IMR-90 (cell line): ENCODE results near the gene CD82. TPM values are rescaled to one million over a fixed set of nuclear protein-coding genes. Genes with fewer than 3 reads are reported as not detected.

Source experiments
- ATAC-seq: fragments of 200-7000 bp; cut with Tn5 transposase; 2 replicates; pipeline ENCODE4 v1.9.1; 2020; ENCODE audit warnings: low read depth, mild to moderate bottlenecking, moderate library complexity
- BruUV-seq: library from RNA; stranded (reverse); fragments of 400-500 nt; replicated peaks from 2 replicates; lab custom pipeline; 2021; lab: Mats Ljungman, UMichigan
- CTCF ChIA-PET: fragments of 300-600 bp; formaldehyde crosslinking; extraction: SDS; loops from one replicate; lab custom pipeline; 2021; ENCODE audit warnings: antibody characterized with exemption; lab: Yijun Ruan, JAX
- POLR2A ChIA-PET: fragments of 300-600 bp; sonication (Branson Sonifier 250); formaldehyde crosslinking; loops from one replicate; lab custom pipeline; 2022; ENCODE audit warnings: antibody characterized with exemption; ENCODE audit not compliant: unreplicated experiment; lab: Charles Lee
- DNase-seq: peaks from one replicate; pipeline ENCODE4 v3.0.0; 2013
- H2AFZ ChIP-seq: replicated peaks from 2 replicates; pipeline ENCODE3; 2013; ENCODE audit warnings: low read length, mild to moderate bottlenecking; ENCODE audit not compliant: poor library complexity
- H2AK5ac ChIP-seq: 2 replicates; pipeline ENCODE4 v1.6.1; 2013; ENCODE audit warnings: low read depth, low read length, inconsistent platforms
- H2AK9ac ChIP-seq: replicated peaks from 2 replicates; pipeline ENCODE3; 2013; ENCODE audit warnings: mild to moderate bottlenecking, low read depth, low read length, moderate library complexity; ENCODE audit not compliant: poor library complexity
- H2BK120ac ChIP-seq: 2 replicates; pipeline ENCODE4 v1.6.1; 2013; ENCODE audit warnings: low read depth, low read length, inconsistent platforms
- H2BK15ac ChIP-seq: 3 replicates; pipeline ENCODE4 v1.6.1; 2013; ENCODE audit warnings: low read depth, low read length, inconsistent platforms
- H2BK20ac ChIP-seq: 2 replicates; pipeline ENCODE4 v1.6.1; 2013; ENCODE audit warnings: low read depth, mild to moderate bottlenecking, inconsistent platforms, low read length, moderate library complexity
- H2BK5ac ChIP-seq: 2 replicates; pipeline ENCODE4 v1.6.1; 2013; ENCODE audit warnings: mild to moderate bottlenecking, low read depth, low read length, inconsistent platforms; ENCODE audit not compliant: poor library complexity, severe bottlenecking
- H3K14ac ChIP-seq: replicated peaks from 2 replicates; pipeline ENCODE4 v1.6.1; 2013; ENCODE audit warnings: low read depth, low read length, inconsistent platforms
- H3K18ac ChIP-seq: 2 replicates; pipeline ENCODE4 v1.6.1; 2013; ENCODE audit warnings: low read depth, low read length, control low read depth
- H3K23ac ChIP-seq: 2 replicates; pipeline ENCODE4 v1.6.1; 2013; ENCODE audit warnings: low read depth, low read length, inconsistent platforms
- H3K27ac ChIP-seq: 2 replicates; pipeline ENCODE4 v1.5.1; 2013; ENCODE audit warnings: mild to moderate bottlenecking, control low read depth, low read length; ENCODE audit not compliant: insufficient read depth
- H3K27me3 ChIP-seq: 2 replicates; pipeline ENCODE4 v1.6.1; 2013; ENCODE audit warnings: low read length; ENCODE audit not compliant: control insufficient read depth, insufficient read depth
- H3K36me3 ChIP-seq: 2 replicates; pipeline ENCODE4 v1.6.1; 2013; ENCODE audit warnings: low read length, mixed read lengths; ENCODE audit not compliant: control insufficient read depth, insufficient read depth
- H3K4ac ChIP-seq: 2 replicates; pipeline ENCODE4 v1.6.1; 2013; ENCODE audit warnings: low read depth, low read length, inconsistent platforms
- H3K4me1 ChIP-seq: 2 replicates; pipeline ENCODE4 v1.6.1; 2013; ENCODE audit warnings: low read length, mixed read lengths; ENCODE audit not compliant: control insufficient read depth, insufficient read depth
- H3K4me2 ChIP-seq: 2 replicates; pipeline ENCODE4 v1.6.1; 2013; ENCODE audit warnings: low read depth, mild to moderate bottlenecking, control low read depth, low read length, moderate library complexity
- H3K4me3 ChIP-seq: 2 replicates; pipeline ENCODE4 v1.5.1; 2013; ENCODE audit warnings: low read depth, mild to moderate bottlenecking, control low read depth, low read length, moderate library complexity; ENCODE audit not compliant: insufficient read depth
- H3K56ac ChIP-seq: 2 replicates; pipeline ENCODE4 v1.6.1; 2013; ENCODE audit warnings: low read length, inconsistent platforms; ENCODE audit not compliant: insufficient read depth; ENCODE audit errors: extremely low read depth
- H3K79me1 ChIP-seq, 2 experiments: 2 replicates each; pipeline ENCODE4 v1.6.1; 2013; ENCODE audit warnings: low read length in 2 of 2, inconsistent platforms in 1 of 2, low read depth in 1 of 2
- H3K9ac ChIP-seq: 2 replicates; pipeline ENCODE4 v1.6.1; 2013; ENCODE audit warnings: low read depth, low read length, control low read depth
- H3K9me1 ChIP-seq: 2 replicates; pipeline ENCODE4 v1.6.1; 2013; ENCODE audit warnings: low read length, inconsistent platforms; ENCODE audit not compliant: insufficient read depth
- H3K9me3 ChIP-seq: 2 replicates; pipeline ENCODE4 v1.6.1; 2013; ENCODE audit warnings: low read length; ENCODE audit not compliant: control insufficient read depth, insufficient read depth
- H4K20me1 ChIP-seq: 2 replicates; pipeline ENCODE4 v1.6.1; 2013; ENCODE audit warnings: low read length, inconsistent platforms; ENCODE audit not compliant: insufficient read depth
- H4K5ac ChIP-seq: 2 replicates; pipeline ENCODE4 v1.6.1; 2013; ENCODE audit warnings: mild to moderate bottlenecking, low read depth, low read length, control low read depth
- H4K8ac ChIP-seq, 2 experiments: 2 replicates each; pipeline ENCODE4 v1.6.1; 2013; ENCODE audit warnings: low read depth in 2 of 2, low read length in 2 of 2, control low read depth in 1 of 2, inconsistent platforms in 1 of 2
- H4K91ac ChIP-seq: 2 replicates; pipeline ENCODE4 v1.6.1; 2013; ENCODE audit warnings: low read depth, low read length, inconsistent platforms; ENCODE audit not compliant: insufficient read depth
- BHLHE40 ChIP-seq: fragments of 150-350 bp; IDR thresholded peaks from 2 replicates; pipeline ENCODE4 v1.6.1; 2016; ENCODE audit warnings: mild to moderate bottlenecking, low read depth, low read length
- CEBPB ChIP-seq: IDR thresholded peaks from 2 replicates; pipeline ENCODE4 v1.6.1; 2012; ENCODE audit warnings: low read depth, low read length, improper control_type of control experiment
- FOS ChIP-seq: fragments of 150-350 bp; IDR thresholded peaks from 2 replicates; pipeline ENCODE4 v1.6.1; 2016; ENCODE audit warnings: low read depth, low read length
- MAFK ChIP-seq: IDR thresholded peaks from 2 replicates; pipeline ENCODE4 v1.6.1; 2012; ENCODE audit warnings: low read depth, low read length, improper control_type of control experiment
- MAZ ChIP-seq: IDR thresholded peaks from 2 replicates; pipeline ENCODE4 v1.6.1; 2012; ENCODE audit warnings: low read depth, mild to moderate bottlenecking, low read length, improper control_type of control experiment, moderate library complexity, borderline replicate concordance
- MXI1 ChIP-seq: IDR thresholded peaks from 2 replicates; pipeline ENCODE4 v1.6.1; 2012; ENCODE audit warnings: low read depth, mild to moderate bottlenecking, low read length, moderate library complexity, borderline replicate concordance
- NFE2L2 ChIP-seq: fragments of 150-350 bp; IDR thresholded peaks from 2 replicates; pipeline ENCODE4 v1.6.1; 2016; ENCODE audit warnings: low read depth, mild to moderate bottlenecking, low read length
- POLR2A ChIP-seq: IDR thresholded peaks from 2 replicates; pipeline ENCODE4 v1.6.1; 2012; ENCODE audit warnings: mild to moderate bottlenecking, low read depth, low read length
- RAD21 ChIP-seq: IDR thresholded peaks from 2 replicates; pipeline ENCODE4 v1.6.1; 2012; ENCODE audit warnings: low read length, improper control_type of control experiment
- RCOR1 ChIP-seq: IDR thresholded peaks from 2 replicates; pipeline ENCODE4 v1.6.1; 2012; ENCODE audit warnings: mild to moderate bottlenecking, low read length, improper control_type of control experiment; ENCODE audit not compliant: insufficient replicate concordance
- RFX5 ChIP-seq: IDR thresholded peaks from 2 replicates; pipeline ENCODE4 v1.8.0; 2012; ENCODE audit warnings: low read depth, mild to moderate bottlenecking, low read length, moderate library complexity
- WGBS, 2 experiments: methylation state at CpG; one replicate each; pipeline versions ENCODE4 v1.1.5 to v1.1.7; 2013; ENCODE audit warnings: missing lambda C conversion rate in 2 of 2; ENCODE audit not compliant: insufficient read length in 1 of 2; ENCODE audit errors: extremely low coverage in 2 of 2; 5-methylcytosine and 5-hydroxymethylcytosine counted together
- dilution Hi-C: fragments of 300-500 bp; cut with HindIII; formaldehyde crosslinking; loops from one replicate; pipeline ENCODE4 v1.14.3; 2018; ENCODE audit warnings: low sequenced_read_pairs; ENCODE audit not compliant: unreplicated experiment
- in situ Hi-C: fragments of 300-500 bp; cut with MboI; formaldehyde crosslinking; loops from 3 replicates; pipeline ENCODE4 v1.14.3; 2019; ENCODE audit warnings: low sequenced_read_pairs, inconsistent platforms, mixed read lengths
- intact Hi-C: fragments of 100-400 bp; cut with micrococcal nuclease; formaldehyde crosslinking; loops from 2 replicates; pipeline ENCODE4 v1.10.0; 2022
- polyA plus RNA-seq, 3 experiments: library from polyadenylated mRNA; depleted of rRNA; stranded (reverse); fragments of >200 nt; gene quantifications; 2 replicates each; pipeline ENCODE4 v1.2.3, GENCODE V29; 2012; ENCODE audit warnings: low replicate concordance in 1 of 3
- total RNA-seq: library from RNA; depleted of rRNA; stranded (reverse); fragments of >200 nt; gene quantifications from 2 replicates; pipeline ENCODE4 v1.2.3, GENCODE V29; 2012
- TF ChIP-seq, protein P1 (sequence below): conservative IDR thresholded peaks from 2 replicates; pipeline ENCODE4 v1.5.1; 2012; ENCODE audit warnings: mild to moderate bottlenecking, low read depth, low read length, improper control_type of control experiment
- TF ChIP-seq, protein P2 (sequence below): fragments of 150-350 bp; IDR thresholded peaks from 2 replicates; pipeline ENCODE4 v1.6.1; 2017; ENCODE audit warnings: mild to moderate bottlenecking, antibody characterized with exemption, low read length, low read depth
- TF ChIP-seq, protein P3 (sequence below): fragments of 150-350 bp; IDR thresholded peaks from 2 replicates; pipeline ENCODE4 v1.6.1; 2016; ENCODE audit warnings: low read depth, mild to moderate bottlenecking, low read length, moderate library complexity, borderline replicate concordance

CD82 gene
- total and polyA plus RNA-seq, 2 of the 4 experiments (the other 2 are of a cell fraction) = 32.8 to 49.4 TPM

DNA sequence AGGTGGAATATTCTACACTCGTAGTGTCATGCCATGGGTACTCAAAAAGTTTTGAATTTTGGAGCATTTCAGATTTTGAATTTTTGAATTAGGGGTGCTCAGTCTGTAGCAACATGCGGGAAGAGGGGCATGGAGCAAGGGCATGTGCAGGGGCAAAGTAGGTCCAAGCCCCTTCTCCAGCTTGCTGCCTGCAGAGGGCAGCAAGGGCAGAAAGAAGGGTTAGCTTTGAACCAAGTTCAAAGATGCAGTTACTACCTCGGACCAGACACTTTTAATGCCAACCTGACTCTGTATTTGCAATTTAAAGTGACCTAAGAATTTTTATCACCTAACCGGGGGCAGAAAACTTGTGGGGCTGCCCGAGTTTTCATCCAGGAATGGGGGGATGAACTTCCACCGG, 68.2 kb downstream of the CD82 start:
- Histone ChIP-seq H2AK5ac (no peak overlapping the region), H3K79me1 (no peaks in the 10 kb centered on the region), H3K36me3 (no peaks in the 10 kb centered on the region), H2BK5ac (no peak overlapping the region), H3K9me3 (no peaks in the 10 kb centered on the region), H3K18ac (no peak overlapping the region), H3K27me3 (peaks cover 15% of the 10 kb centered on the region), H3K4me3 (no peak overlapping the region), H4K20me1 (no peaks in the 10 kb centered on the region; the same call in 1 of the 2 replicates), H2BK120ac (no peak overlapping the region), H3K4ac (no peak overlapping the region), H3K9me1 (peaks cover 8% of the 10 kb centered on the region), H4K5ac (no peak overlapping the region), H3K4me1 (peaks cover 7% of the 10 kb centered on the region), H3K23ac (no peak overlapping the region), H4K91ac (no peak overlapping the region), H2BK20ac (no peak overlapping the region), H3K27ac (no peak overlapping the region), H3K4me2 (no peak overlapping the region), H3K14ac (no peak overlapping the region), H2AK9ac (no peak overlapping the region), H3K56ac (no peak overlapping the region), H2AFZ (no peak overlapping the region), H3K9ac (no peak overlapping the region), H4K8ac (no peak overlapping the region), H2BK15ac (no peak overlapping the region)
- TF ChIP-seq NFE2L2 (no peak), MAZ (no peak), POLR2A (no peak), RFX5 (no peak), FOS (no peak), MAFK (no peak), BHLHE40 (no peak), RAD21 (no peak), MXI1 (no peak), RCOR1 (no peak), CEBPB (no peak)
- TF ChIP-seq, protein P1, sequence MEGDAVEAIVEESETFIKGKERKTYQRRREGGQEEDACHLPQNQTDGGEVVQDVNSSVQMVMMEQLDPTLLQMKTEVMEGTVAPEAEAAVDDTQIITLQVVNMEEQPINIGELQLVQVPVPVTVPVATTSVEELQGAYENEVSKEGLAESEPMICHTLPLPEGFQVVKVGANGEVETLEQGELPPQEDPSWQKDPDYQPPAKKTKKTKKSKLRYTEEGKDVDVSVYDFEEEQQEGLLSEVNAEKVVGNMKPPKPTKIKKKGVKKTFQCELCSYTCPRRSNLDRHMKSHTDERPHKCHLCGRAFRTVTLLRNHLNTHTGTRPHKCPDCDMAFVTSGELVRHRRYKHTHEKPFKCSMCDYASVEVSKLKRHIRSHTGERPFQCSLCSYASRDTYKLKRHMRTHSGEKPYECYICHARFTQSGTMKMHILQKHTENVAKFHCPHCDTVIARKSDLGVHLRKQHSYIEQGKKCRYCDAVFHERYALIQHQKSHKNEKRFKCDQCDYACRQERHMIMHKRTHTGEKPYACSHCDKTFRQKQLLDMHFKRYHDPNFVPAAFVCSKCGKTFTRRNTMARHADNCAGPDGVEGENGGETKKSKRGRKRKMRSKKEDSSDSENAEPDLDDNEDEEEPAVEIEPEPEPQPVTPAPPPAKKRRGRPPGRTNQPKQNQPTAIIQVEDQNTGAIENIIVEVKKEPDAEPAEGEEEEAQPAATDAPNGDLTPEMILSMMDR = no peak
- TF ChIP-seq, protein P2, sequence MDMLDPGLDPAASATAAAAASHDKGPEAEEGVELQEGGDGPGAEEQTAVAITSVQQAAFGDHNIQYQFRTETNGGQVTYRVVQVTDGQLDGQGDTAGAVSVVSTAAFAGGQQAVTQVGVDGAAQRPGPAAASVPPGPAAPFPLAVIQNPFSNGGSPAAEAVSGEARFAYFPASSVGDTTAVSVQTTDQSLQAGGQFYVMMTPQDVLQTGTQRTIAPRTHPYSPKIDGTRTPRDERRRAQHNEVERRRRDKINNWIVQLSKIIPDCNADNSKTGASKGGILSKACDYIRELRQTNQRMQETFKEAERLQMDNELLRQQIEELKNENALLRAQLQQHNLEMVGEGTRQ = no peak
- TF ChIP-seq, protein P3, sequence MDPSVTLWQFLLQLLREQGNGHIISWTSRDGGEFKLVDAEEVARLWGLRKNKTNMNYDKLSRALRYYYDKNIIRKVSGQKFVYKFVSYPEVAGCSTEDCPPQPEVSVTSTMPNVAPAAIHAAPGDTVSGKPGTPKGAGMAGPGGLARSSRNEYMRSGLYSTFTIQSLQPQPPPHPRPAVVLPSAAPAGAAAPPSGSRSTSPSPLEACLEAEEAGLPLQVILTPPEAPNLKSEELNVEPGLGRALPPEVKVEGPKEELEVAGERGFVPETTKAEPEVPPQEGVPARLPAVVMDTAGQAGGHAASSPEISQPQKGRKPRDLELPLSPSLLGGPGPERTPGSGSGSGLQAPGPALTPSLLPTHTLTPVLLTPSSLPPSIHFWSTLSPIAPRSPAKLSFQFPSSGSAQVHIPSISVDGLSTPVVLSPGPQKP = no peak
- ATAC-seq = no peak
- dilution Hi-C loops = no loop called here
- ChIA-PET POLR2A (interaction anchor here (0.6 kb wide), 1 partner anchor 60 kb away, joined by 4 read pairs; no protein-coding TSS in a partner anchor), CTCF (interaction anchor here (0.7 kb wide), 1 partner anchor 278 kb away, joined by 3 read pairs; no protein-coding TSS in a partner anchor)
- BruUV-seq = no TSS peak
- 86% methylated on average over 1 of the region's 6 CpGs; no CpG with 5 or more reads in 1 of the 2 experiments for WGBS, 2 experiments
- DNase-seq = no peak
- intact Hi-C loops = no loop called here
- in situ Hi-C loops = no loop called here
